OCI-LY1 (cell line): Measurements from ENCODE around the gene TMEM164.

Experiments used
- H2AFZ ChIP-seq: fragments of 200-600 bp; sonication (generic), shearing (Covaris generic); 2 replicates; pipeline ENCODE4 v1.6.0; 2014; ENCODE audit warnings: antibody characterized with exemption, mild to moderate bottlenecking, low read length
- H3F3A ChIP-seq: fragments of 200-600 bp; sonication (generic), shearing (Covaris generic); 2 replicates; pipeline ENCODE4 v1.6.0; 2014; ENCODE audit warnings: mild to moderate bottlenecking, antibody characterized with exemption, low read length, moderate library complexity; ENCODE audit not compliant: insufficient read depth
- H3K27ac ChIP-seq: fragments of 200-600 bp; sonication (generic); 2 replicates; pipeline ENCODE4 v1.5.1; 2014; ENCODE audit warnings: low read length, mixed run types, mild to moderate bottlenecking, low read depth; ENCODE audit not compliant: poor library complexity, severe bottlenecking
- H3K27me3 ChIP-seq: fragments of 200-600 bp; sonication (generic); 2 replicates; pipeline ENCODE4 v1.6.0; 2014; ENCODE audit warnings: antibody characterized with exemption, mild to moderate bottlenecking, low read length, moderate library complexity; ENCODE audit not compliant: insufficient read depth
- H3K36me3 ChIP-seq: fragments of 200-600 bp; sonication (generic); 2 replicates; pipeline ENCODE4 v1.6.1; 2014; ENCODE audit warnings: mild to moderate bottlenecking, antibody characterized with exemption, low read length, moderate library complexity, mixed read lengths; ENCODE audit not compliant: insufficient read depth
- H3K4me1 ChIP-seq: fragments of 200-600 bp; sonication (generic); 2 replicates; pipeline ENCODE4 v1.5.1; 2014; ENCODE audit warnings: mild to moderate bottlenecking, low read length, moderate library complexity; ENCODE audit not compliant: insufficient read depth, severe bottlenecking
- H3K4me2 ChIP-seq: fragments of 200-600 bp; sonication (generic), shearing (Covaris generic); 2 replicates; pipeline ENCODE4 v1.6.1; 2014; ENCODE audit warnings: low read length
- H3K4me3 ChIP-seq: fragments of 200-600 bp; sonication (generic); 2 replicates; pipeline ENCODE4 v1.5.1; 2014; ENCODE audit warnings: low read length, low read depth, mild to moderate bottlenecking, mixed read lengths; ENCODE audit not compliant: poor library complexity, severe bottlenecking
- H3K79me2 ChIP-seq: fragments of 200-600 bp; shearing (Covaris generic); 2 replicates; pipeline ENCODE4 v1.6.1; 2016; ENCODE audit warnings: mixed run types, low read length, mixed read lengths; ENCODE audit not compliant: insufficient read depth
- H3K9ac ChIP-seq: fragments of 200-600 bp; sonication (generic), shearing (Covaris generic); 2 replicates; pipeline ENCODE4 v1.6.1; 2014; ENCODE audit warnings: mild to moderate bottlenecking, low read length, mixed read lengths
- H3K9me2 ChIP-seq: fragments of 200-600 bp; sonication (generic), shearing (Covaris generic); 2 replicates; pipeline ENCODE4 v1.6.1; 2014; ENCODE audit warnings: low read depth, mild to moderate bottlenecking, low read length, mixed read lengths
- H3K9me3 ChIP-seq: fragments of 200-600 bp; shearing (Covaris generic); 2 replicates; pipeline ENCODE4 v1.6.1; 2014; ENCODE audit warnings: low read length, mixed read lengths
- H4K20me1 ChIP-seq: fragments of 200-600 bp; sonication (generic), shearing (Covaris generic); 2 replicates; pipeline ENCODE4 v1.6.0; 2016; ENCODE audit warnings: mild to moderate bottlenecking, low read length; ENCODE audit not compliant: insufficient read depth
- CTCF ChIP-seq: fragments of 200-600 bp; sonication (generic), shearing (Covaris generic); IDR thresholded peaks from 2 replicates; pipeline ENCODE4 v1.5.1; 2017; ENCODE audit warnings: mild to moderate bottlenecking, antibody characterized with exemption, low read length, moderate library complexity, mixed read lengths
- EZH2 ChIP-seq: fragments of 200-600 bp; sonication (generic), shearing (Covaris generic); IDR thresholded peaks from 2 replicates; pipeline ENCODE4 v1.8.0; 2017; ENCODE audit warnings: borderline replicate concordance, mixed run types, mild to moderate bottlenecking, antibody characterized with exemption, low read length, moderate library complexity, mixed read lengths

Gene TMEM164

GRCh38 chrX:110182362-110182761, 179.4 kb downstream of the TMEM164 start:
- TF ChIP-seq CTCF (no peak), EZH2 (no peak)
- no peaks in the 10 kb centered on the region for H3K9me3 ChIP-seq

GRCh38 chrX:110182865-110183264, 180.0 kb downstream of the TMEM164 start:
- Histone ChIP-seq H2AFZ (no peak overlapping the region), H3K4me2 (no peak overlapping the region), H4K20me1 (no peaks in the 10 kb centered on the region)

More at GRCh38 chrX:110182362-110182761, 179.4 kb downstream of the TMEM164 start:
- Histone ChIP-seq H3K4me1 (no peaks in the 10 kb centered on the region), H3K27ac (no peak overlapping the region), H3K36me3 (no peaks in the 10 kb centered on the region), H3K9me2 (no peaks in the 10 kb centered on the region), H3K79me2 (no peaks in the 10 kb centered on the region), H3K4me3 (no peak overlapping the region), H3K27me3 (no peaks in the 10 kb centered on the region), H3K9ac (no peak overlapping the region), H3F3A (no peaks in the 10 kb centered on the region), H3K4me2 (no peak overlapping the region), H2AFZ (no peak overlapping the region), H4K20me1 (no peaks in the 10 kb centered on the region)

GRCh38 chrX:110183314-110183713, 180.4 kb downstream of the TMEM164 start:
- Histone ChIP-seq H3K79me2 (no peaks in the 10 kb centered on the region), H3K4me2 (no peak overlapping the region), H3K9me2 (no peaks in the 10 kb centered on the region), H3K27ac (no peak overlapping the region), H3F3A (no peaks in the 10 kb centered on the region), H2AFZ (no peak overlapping the region), H3K9ac (no peak overlapping the region), H4K20me1 (no peaks in the 10 kb centered on the region), H3K9me3 (no peaks in the 10 kb centered on the region), H3K27me3 (no peaks in the 10 kb centered on the region), H3K4me3 (no peak overlapping the region), H3K36me3 (no peaks in the 10 kb centered on the region), H3K4me1 (no peaks in the 10 kb centered on the region)
- TF ChIP-seq EZH2 (no peak), CTCF (no peak)

More at GRCh38 chrX:110182865-110183264, 180.0 kb downstream of the TMEM164 start:
- Histone ChIP-seq H3K79me2 (no peaks in the 10 kb centered on the region), H3K9ac (no peak overlapping the region), H3F3A (no peaks in the 10 kb centered on the region), H3K4me3 (no peak overlapping the region), H3K9me2 (no peaks in the 10 kb centered on the region), H3K27ac (no peak overlapping the region), H3K9me3 (no peaks in the 10 kb centered on the region), H3K4me1 (no peaks in the 10 kb centered on the region), H3K36me3 (no peaks in the 10 kb centered on the region), H3K27me3 (no peaks in the 10 kb centered on the region)
- TF ChIP-seq CTCF: no peak
- no peak for TF ChIP-seq EZH2
